Neuron (in vitro differentiated cells): ENCODE measurements around the gene ARHGAP24.

ENCODE experiments used
- H2AFZ ChIP-seq: one replicate; pipeline ENCODE4 v1.6.1; 2013; ENCODE audit warnings: low read depth, mild to moderate bottlenecking, inconsistent platforms, low read length, moderate library complexity
- H3K27me3 ChIP-seq: one replicate; pipeline ENCODE4 v1.6.1; 2013; ENCODE audit warnings: low read length; ENCODE audit not compliant: insufficient read depth
- H3K36me3 ChIP-seq: one replicate; pipeline ENCODE4 v1.6.1; 2013; ENCODE audit warnings: low read length; ENCODE audit not compliant: insufficient read depth
- H3K4me1 ChIP-seq: one replicate; pipeline ENCODE4 v1.6.1; 2013; ENCODE audit warnings: low read length; ENCODE audit not compliant: insufficient read depth
- H3K4me3 ChIP-seq: 2 replicates; pipeline ENCODE4 v1.5.1; 2013; ENCODE audit warnings: mild to moderate bottlenecking, low read length, moderate library complexity
- H3K9me3 ChIP-seq: one replicate; pipeline ENCODE4 v1.6.1; 2013; ENCODE audit warnings: low read length

The ARHGAP24 gene

DNA sequence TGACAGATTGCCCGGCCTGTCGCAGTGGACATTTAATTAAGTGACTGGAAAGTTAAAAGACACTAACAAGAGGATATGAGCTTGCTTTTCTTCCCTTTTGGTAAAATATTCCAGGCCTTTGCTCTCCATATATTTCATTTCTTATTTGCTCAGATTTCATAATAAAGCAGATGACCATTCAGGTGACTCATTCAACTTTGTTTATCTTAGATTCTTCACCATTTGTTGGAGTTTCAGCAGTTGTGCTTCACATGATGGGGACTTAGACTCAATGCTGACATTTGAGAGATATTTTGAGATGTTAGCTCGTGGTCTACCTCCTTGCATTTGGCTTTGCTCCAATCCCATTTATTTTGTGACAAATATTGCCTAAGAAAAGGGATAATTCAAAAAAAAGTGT, 312.2 kb downstream of the ARHGAP24 start:
- no peaks in the 10 kb centered on the region for H3K27me3 ChIP-seq

DNA sequence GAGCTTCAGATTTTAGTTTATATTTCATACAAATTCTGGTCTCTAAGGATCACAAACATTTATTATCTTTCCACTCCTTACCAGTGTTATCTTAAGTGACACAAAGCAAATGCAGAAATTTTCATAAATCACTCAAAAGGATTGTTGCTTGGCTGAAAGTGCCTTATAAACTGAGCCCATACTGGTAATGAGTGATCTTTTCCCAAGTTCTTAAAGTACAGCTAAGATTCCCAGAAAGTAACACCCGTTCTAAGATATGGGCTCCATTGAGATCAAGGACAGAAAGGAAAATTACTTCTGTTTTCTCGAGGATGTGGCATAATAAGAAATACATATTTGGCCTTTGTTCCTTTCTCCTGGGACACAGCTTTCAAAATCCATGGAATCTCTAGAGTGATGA, 313.7 kb downstream of the ARHGAP24 start:
- peaks cover 2% of the 10 kb centered on the region for H3K9me3 ChIP-seq
- no peaks in the 10 kb centered on the region for H3K36me3 ChIP-seq
- no peaks in the 10 kb centered on the region for H3K4me1 ChIP-seq
- no peak overlapping the region for H3K4me3 ChIP-seq
- no peak overlapping the region for H2AFZ ChIP-seq
- H3K27me3 ChIP-seq: no peaks in the 10 kb centered on the region

More for the DNA sequence above, 312.2 kb downstream of the ARHGAP24 start:
- no peaks in the 10 kb centered on the region for H3K4me1 ChIP-seq
- H3K4me3 ChIP-seq: no peak overlapping the region
- H3K9me3 ChIP-seq: peaks cover 2% of the 10 kb centered on the region
- no peaks in the 10 kb centered on the region for H3K36me3 ChIP-seq
- no peak overlapping the region for H2AFZ ChIP-seq

DNA sequence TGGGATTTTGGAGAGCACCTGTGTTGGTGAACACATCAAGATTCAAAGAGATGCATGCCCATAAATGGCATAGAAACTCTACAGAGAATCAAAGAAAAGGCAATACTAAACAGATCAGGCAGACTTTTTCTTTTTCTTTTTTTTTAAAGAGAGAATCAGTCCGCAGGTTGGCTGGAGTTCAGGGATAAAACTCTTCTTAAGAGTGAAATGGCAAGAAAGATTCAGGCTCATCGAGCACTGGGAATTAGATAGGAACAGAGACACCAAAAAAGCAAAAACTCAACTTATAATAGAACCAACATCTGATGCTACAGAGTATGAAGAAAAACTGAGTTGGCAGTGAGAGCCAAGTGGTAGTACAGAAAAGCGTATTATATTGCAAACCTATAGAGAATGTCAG, 314.3 kb downstream of the ARHGAP24 start:
- Histone ChIP-seq H3K4me3 (no peak overlapping the region), H3K27me3 (no peaks in the 10 kb centered on the region), H3K36me3 (no peaks in the 10 kb centered on the region), H3K4me1 (no peaks in the 10 kb centered on the region), H2AFZ (no peak overlapping the region), H3K9me3 (peaks cover 2% of the 10 kb centered on the region)

DNA sequence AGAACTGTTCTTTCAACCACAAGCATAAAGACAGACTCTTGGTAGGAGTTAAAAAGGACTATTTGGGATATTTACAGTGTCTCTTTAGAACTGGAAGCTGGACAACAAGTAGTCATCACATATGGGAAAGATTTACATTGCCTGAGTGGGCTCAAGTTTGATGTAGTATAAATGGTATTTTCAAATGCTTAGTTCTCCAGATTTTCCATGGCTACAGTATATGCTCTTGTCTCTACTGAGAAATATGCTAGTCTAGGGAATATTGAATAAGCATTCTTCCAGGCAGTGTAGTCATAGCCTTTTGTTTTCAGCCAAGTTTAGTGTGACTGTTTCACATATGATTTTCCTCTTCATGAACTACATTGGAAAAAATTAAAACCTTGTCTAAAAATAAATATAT, 315.6 kb downstream of the ARHGAP24 start:
- Histone ChIP-seq H3K36me3 (no peaks in the 10 kb centered on the region), H2AFZ (no peak overlapping the region), H3K4me1 (no peaks in the 10 kb centered on the region), H3K4me3 (no peak overlapping the region), H3K9me3 (peaks cover 2% of the 10 kb centered on the region), H3K27me3 (no peaks in the 10 kb centered on the region)

DNA sequence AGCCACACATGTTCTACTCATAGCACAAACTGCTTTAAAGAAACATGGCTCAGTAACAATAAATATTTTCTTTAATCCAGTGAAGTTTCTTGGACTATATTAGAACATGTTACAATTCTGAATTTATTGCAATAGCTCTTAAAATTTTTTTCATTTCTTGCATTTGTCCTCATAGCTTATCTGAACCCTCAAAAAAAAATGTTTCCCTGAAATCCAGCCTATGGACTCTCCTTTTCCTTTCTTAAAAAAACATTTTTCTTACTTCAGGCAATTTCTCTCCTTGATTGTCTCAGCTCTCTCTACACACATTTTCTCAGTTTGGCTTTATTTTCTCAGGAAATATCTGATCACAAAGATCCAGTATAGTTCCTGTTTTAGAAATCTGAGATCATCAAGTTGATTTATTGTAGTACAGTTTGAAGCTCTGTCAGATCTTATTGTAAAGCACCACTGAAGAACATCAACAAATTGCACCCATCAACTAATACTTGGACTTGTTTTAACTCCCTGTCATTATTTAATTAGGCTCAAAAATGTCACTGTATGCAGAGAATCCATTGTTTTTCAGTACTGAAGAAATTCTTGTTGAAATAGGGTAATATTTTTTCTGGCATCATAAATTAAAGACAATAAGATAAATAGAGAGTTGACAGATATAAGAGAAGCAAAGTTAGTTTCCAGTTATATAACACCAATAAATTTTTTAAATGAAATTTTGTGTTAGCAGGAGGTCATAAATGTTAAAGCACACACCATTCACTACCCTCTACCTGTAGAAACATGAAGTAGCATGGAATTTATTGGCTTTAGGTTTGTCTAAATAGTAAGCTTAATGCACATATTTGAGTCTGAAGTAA, 317.7 kb downstream of the ARHGAP24 start:
- H3K9me3 ChIP-seq: no peaks in the 10 kb centered on the region
- no peaks in the 10 kb centered on the region for H3K4me1 ChIP-seq
- no peaks in the 10 kb centered on the region for H3K27me3 ChIP-seq

DNA sequence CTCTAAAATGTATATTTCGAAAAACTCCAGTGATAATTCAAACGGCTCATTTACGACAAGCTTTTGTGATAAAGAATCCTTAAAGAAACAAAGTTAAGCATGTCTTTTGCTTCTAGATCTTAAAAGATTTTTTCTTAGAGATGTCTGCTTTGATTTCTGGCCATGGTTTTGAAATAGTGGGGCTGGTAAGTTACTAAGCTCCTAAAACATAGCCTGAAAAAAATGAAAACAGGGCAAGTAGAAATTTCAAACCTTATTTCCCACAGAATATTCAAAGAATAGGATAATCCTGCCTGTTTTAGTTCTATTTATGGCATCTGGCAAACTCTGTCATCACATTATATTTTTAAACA, 318.3 kb downstream of the ARHGAP24 start:
- Histone ChIP-seq H3K27me3 (no peaks in the 10 kb centered on the region), H3K9me3 (peaks cover 1% of the 10 kb centered on the region), H3K36me3 (no peaks in the 10 kb centered on the region), H2AFZ (no peak overlapping the region), H3K4me1 (no peaks in the 10 kb centered on the region), H3K4me3 (no peak overlapping the region)

More for the DNA sequence above, 317.7 kb downstream of the ARHGAP24 start:
- no peaks in the 10 kb centered on the region for H3K36me3 ChIP-seq
- H3K4me3 ChIP-seq: no peak overlapping the region
- H2AFZ ChIP-seq: no peak overlapping the region

DNA sequence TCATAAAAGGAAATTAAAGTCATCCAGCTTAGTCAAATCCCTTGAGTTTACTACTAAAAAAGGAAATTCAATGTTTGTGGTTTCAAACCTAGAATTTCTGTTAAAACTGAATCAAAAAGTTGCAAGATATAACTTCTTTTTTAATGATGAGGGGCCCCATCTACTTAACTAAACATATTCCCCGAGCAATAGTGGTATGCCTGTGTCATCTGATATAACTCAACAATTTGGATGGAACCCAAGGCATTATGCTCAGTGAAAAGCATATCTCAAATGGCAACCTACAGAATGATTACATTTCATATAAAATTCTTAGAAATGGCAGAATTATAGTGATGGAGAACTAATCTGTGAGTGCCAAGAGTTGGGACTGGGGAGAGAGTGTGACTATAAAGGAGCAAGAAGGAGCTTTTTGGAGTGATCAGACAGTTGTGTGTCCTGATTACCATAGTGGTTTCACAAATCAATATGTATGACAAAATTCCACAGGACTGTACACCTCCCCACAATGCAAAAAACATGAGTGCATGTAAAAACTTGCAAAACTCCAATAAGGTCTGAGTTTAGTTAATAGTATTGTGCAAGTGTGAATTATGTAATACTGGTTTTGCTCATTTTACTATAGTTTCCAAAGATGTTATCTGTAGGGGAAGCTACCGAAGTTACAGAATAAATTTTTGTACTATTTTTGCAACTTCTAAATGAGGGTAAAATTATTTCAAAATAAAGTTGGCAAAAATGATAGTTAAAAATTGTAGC, 323.2 kb downstream of the ARHGAP24 start:
- no peak overlapping the region for H2AFZ ChIP-seq
- no peak overlapping the region for H3K4me3 ChIP-seq
- no peaks in the 10 kb centered on the region for H3K27me3 ChIP-seq
- H3K4me1 ChIP-seq: no peaks in the 10 kb centered on the region
- H3K36me3 ChIP-seq: no peaks in the 10 kb centered on the region
- peaks cover 4% of the 10 kb centered on the region for H3K9me3 ChIP-seq

DNA sequence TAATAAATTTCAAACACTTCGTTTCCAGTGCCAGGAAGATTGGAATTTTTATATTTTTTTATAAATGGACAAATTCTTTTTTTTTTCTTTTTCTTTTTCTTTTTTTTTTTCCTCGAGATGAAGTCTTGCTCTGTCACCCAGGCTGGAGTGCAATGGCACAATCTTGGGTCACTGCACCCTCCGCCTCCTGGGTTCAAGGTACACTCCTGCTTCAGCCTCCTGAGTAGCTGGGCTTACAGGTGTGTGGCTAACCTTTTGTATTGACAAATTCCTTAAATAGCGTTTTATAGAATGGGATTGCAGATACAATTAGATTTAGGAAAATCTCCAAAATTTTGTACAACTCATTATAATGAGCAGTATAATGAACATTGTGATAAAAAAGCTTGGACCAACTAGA, 328.9 kb downstream of the ARHGAP24 start:
- Histone ChIP-seq H3K36me3 (no peaks in the 10 kb centered on the region), H3K4me3 (no peak overlapping the region), H3K9me3 (no peaks in the 10 kb centered on the region), H3K4me1 (peaks cover 8% of the 10 kb centered on the region), H2AFZ (no peak overlapping the region), H3K27me3 (no peaks in the 10 kb centered on the region)

DNA sequence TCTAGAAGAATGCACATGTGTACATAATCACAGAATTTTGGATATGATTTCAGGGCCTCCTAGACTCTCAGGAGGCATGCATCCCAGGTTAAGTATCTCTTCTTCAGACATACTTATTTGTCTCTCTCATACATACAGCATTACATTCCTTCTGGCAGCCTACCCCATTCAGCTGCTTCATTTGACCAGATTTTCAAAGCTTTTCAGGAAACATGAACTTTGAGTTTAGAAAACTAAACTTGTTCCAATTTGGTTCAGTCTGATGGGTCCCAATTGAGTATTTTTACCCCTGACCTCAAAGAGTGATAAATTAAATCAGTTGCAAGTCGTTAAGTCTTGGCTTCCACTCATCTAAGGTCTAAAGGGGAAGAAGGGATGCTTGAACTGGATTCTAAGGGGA, 330.9 kb downstream of the ARHGAP24 start:
- Histone ChIP-seq H3K27me3 (no peaks in the 10 kb centered on the region), H3K4me1 (peaks cover 8% of the 10 kb centered on the region), H3K4me3 (no peak overlapping the region), H3K9me3 (no peaks in the 10 kb centered on the region), H2AFZ (no peak overlapping the region), H3K36me3 (no peaks in the 10 kb centered on the region)

DNA sequence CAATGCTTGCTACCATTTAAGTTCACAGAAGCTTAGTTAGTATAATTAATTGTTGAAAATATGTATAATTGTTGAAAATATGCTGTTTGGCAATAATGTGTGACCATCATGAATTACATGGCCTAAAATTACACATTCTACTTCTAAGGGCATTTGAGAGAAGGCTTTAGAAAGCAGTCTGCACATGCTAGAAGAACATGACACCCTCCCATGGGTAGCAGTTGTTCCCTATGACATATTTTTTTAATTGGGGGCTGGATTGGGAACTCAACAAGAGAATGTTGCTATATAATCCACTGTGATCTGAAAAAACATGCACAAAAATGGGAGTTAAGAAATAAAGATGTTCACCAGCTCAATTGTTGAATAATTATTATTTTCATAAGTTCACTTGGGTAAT, 331.4 kb downstream of the ARHGAP24 start:
- H3K9me3 ChIP-seq: no peaks in the 10 kb centered on the region
- no peaks in the 10 kb centered on the region for H3K36me3 ChIP-seq
- H3K4me1 ChIP-seq: peaks cover 8% of the 10 kb centered on the region
- H3K4me3 ChIP-seq: no peak overlapping the region
- H2AFZ ChIP-seq: no peak overlapping the region
- no peaks in the 10 kb centered on the region for H3K27me3 ChIP-seq

DNA sequence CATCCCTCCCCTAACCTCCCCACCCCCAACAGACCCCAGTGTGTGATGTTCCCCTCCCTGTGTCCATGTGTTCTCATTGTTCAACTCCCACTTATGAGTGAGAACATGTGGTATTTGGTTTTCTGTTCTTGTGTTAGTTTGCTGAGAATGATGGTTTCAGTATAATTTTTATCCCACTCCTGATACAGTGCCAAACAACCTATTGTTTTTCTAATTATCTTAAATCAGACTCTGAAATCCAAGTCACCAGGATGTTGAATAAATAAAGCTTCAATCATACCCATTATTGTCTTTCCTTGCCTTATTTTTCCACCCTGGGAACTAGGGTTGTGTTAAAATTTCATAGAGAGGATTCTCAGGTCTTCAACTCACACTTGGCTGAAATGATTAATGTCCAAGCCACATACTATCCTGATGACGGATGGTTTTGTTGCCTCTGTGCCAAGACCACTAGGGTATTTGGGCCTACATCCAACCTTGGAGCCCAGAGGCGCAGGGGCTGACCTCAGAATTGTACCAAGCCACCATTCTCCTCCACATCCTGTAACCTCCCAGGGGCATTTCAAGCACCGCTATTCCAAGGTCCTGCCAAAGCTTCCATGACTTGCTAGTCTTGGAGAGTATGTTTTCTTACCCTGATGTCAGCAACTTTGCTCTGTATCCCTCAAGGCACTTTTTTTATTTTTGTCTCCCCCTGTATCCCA, 332.4 kb downstream of the ARHGAP24 start:
- H3K4me3 ChIP-seq: no peak overlapping the region
- no peaks in the 10 kb centered on the region for H3K9me3 ChIP-seq
- peaks cover 8% of the 10 kb centered on the region for H3K4me1 ChIP-seq

DNA sequence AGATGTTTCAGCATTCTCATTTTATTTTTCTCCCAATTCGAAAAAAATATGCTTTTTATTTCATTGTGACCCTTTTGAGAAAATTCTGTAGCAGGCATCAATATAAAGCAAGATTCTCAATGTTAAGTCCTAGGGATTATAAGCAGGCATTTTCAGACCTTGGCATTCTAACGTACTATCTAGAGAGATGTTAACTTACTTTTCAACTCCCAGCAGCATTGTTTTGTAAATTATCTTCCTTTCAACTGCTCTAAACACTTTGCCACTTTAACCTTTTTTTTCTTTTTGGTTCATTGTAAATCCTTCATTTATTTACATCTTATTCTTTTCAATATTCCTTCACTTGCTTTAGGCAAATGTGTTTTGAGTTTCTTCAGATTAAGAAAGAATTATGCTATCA, 333.2 kb downstream of the ARHGAP24 start:
- no peaks in the 10 kb centered on the region for H3K9me3 ChIP-seq
- peaks cover 13% of the 10 kb centered on the region for H3K4me1 ChIP-seq
- H3K36me3 ChIP-seq: no peaks in the 10 kb centered on the region
- H2AFZ ChIP-seq: peak overlapping the region; percentile 56
- no peak overlapping the region for H3K4me3 ChIP-seq
- H3K27me3 ChIP-seq: no peaks in the 10 kb centered on the region

More for the DNA sequence above, 332.4 kb downstream of the ARHGAP24 start:
- H3K27me3 ChIP-seq: no peaks in the 10 kb centered on the region
- no peaks in the 10 kb centered on the region for H3K36me3 ChIP-seq
- no peak overlapping the region for H2AFZ ChIP-seq

DNA sequence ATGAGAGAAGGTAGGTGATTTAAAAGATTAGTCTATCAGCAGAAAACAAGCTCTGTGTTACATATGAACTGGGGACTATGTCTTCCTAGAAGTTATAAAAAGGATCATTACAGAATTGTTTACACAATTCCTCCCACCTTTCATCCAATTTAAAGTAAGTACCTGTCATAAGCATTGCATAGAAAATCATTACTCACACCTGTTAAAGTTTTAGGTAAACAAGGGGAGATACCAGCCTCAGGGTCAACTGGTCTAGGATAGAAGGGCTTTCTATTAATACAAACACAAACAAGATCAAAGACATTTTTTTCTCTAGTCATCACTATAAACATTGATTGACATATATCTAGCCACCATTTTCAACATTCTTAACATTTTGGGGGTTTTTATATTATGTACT, 333.9 kb downstream of the ARHGAP24 start:
- Histone ChIP-seq H3K27me3 (no peaks in the 10 kb centered on the region), H3K4me3 (no peak overlapping the region), H3K9me3 (no peaks in the 10 kb centered on the region), H3K4me1 (peaks cover 13% of the 10 kb centered on the region), H3K36me3 (no peaks in the 10 kb centered on the region), H2AFZ (no peak overlapping the region)
